Heart left ventricle (tissue), 16 donors: Measurements from ENCODE around the gene HMGCL. TPM values are rescaled to one million over a fixed set of nuclear protein-coding genes. Genes with fewer than 3 reads are reported as not detected.
"Not testable (repeated sequence)": the region's sequence is repeated elsewhere in the genome, so short reads cannot be mapped to it uniquely, and the experiment has no call there.

ENCODE experiments used
- ATAC-seq, 4 donors: fragments of 200-7000 bp; cut with Tn5 transposase; one replicate each; pipeline ENCODE4 v1.9.1; 2020 to 2022; ENCODE audit warnings: moderate library complexity in 4 of 4, mild to moderate bottlenecking in 3 of 4, moderate number of reproducible peaks in 1 of 4
- DNase-seq, 5 donors: peaks; one replicate each; pipeline ENCODE4 v3.0.0-alpha.2; 2020
- H3K27ac ChIP-seq, 12 donors: fragments of 200-600 bp; sonication (generic) in 4 of 12; one replicate each; pipeline versions ENCODE4 v1.5.0 to v1.8.0; 2016 to 2022; ENCODE audit warnings: mild to moderate bottlenecking in 2 of 12
- H3K27me3 ChIP-seq, 9 donors: fragments of 200-600 bp; sonication (generic) in 2 of 9; one replicate each; pipeline versions ENCODE4 v1.5.1 to v1.8.0; 2016 to 2022; ENCODE audit warnings: mild to moderate bottlenecking in 3 of 9
- H3K36me3 ChIP-seq, 9 donors: fragments of 200-600 bp; sonication (generic) in 2 of 9; one replicate each; pipeline versions ENCODE4 v1.5.0 to v1.8.0; 2018 to 2022; ENCODE audit warnings: mild to moderate bottlenecking in 2 of 9
- H3K4me1 ChIP-seq, 12 donors: fragments of 200-600 bp; sonication (generic) in 4 of 12; one replicate each; pipeline versions ENCODE4 v1.5.0 to v1.8.0; 2016 to 2022; ENCODE audit warnings: mild to moderate bottlenecking in 3 of 12
- H3K4me3 ChIP-seq, 12 donors: fragments of 200-600 bp; sonication (generic) in 4 of 12; one replicate each; pipeline versions ENCODE4 v1.5.0 to v1.8.0; 2017 to 2022; ENCODE audit warnings: mild to moderate bottlenecking in 9 of 12, moderate library complexity in 4 of 12
- H3K9me3 ChIP-seq, 12 donors: fragments of 200-600 bp; sonication (generic) in 4 of 12; one replicate each; pipeline versions ENCODE4 v1.5.0 to v1.8.0; 2016 to 2022; ENCODE audit warnings: mild to moderate bottlenecking in 1 of 12
- POLR2A ChIP-seq, 2 donors: fragments of 450-650 bp; IDR thresholded peaks; one replicate each; pipeline ENCODE4 v1.6.1; 2017; ENCODE audit warnings: antibody characterized with exemption in 2 of 2, mild to moderate bottlenecking in 2 of 2, moderate library complexity in 2 of 2
- WGBS, 4 donors: extraction: QIAGEN DNeasy Blood & Tissue Kit in 2 of 4; methylation state at CpG; one replicate each; pipeline versions ENCODE4 v1.1.5 to v1.1.7; 2013 to 2018; 5-methylcytosine and 5-hydroxymethylcytosine counted together
- intact Hi-C, 10 donors: fragments of 100-400 bp; cut with DNase I; formaldehyde crosslinking; loops; one replicate each; pipeline versions ENCODE4 v1.11.1 to v1.14.2; 2022
- polyA plus RNA-seq, 2 donors: library from polyadenylated mRNA; stranded (reverse); fragments of 200-250 nt; gene quantifications; one replicate each; pipeline ENCODE4 v1.2.3, GENCODE V29; 2013
- total RNA-seq, 9 donors: library from RNA; depleted of rRNA in 2 of 9; stranded (reverse); fragments of >200 nt in 2 of 9; fragmentation: NEBNext Ultra II Directional in 3 of 9; extraction: Animal tissue kit (Norgen Biotek cat#: 25700) in 3 of 9; gene quantifications; one replicate each; pipeline versions ENCODE4 v1.1.0 to v1.2.4, GENCODE V29; 2016 to 2023
- TF ChIP-seq, protein P1 (sequence below), 12 donors: fragments of 200-600 bp; sonication (generic) in 4 of 12; IDR thresholded peaks; one replicate each; pipeline versions ENCODE4 v1.5.0 to v1.8.0; 2018 to 2022; ENCODE audit warnings: antibody characterized with exemption in 12 of 12, mild to moderate bottlenecking in 5 of 12
- donor health status: ischemic (EF 13 %, LVEDD 7.1; RV severe dilation, severe dysfunction).
- donor health status: healthy with polysubstance abuse.
- donor health status: DM: no; HTN: yes; CAD: no.
- donor health status: DM: no; HTN: no; CAD: no.
- donor health status: ischemic (EF 25% LVEDD 6.9; RV normal size, moderate dysfunction).
- donor health status: ischemic (EF 25% LVEDD 5.7; RV mildly dilated, moderate dysfunction).
- donor health status: healthy.
- donor health status: DM: yes; HTN: yes; CAD: no.
- donor health status: ischemic (EF 35%, LVEDD 5.7; RV mildly dilated, moderate dysfunction).
- donor health status: nonischemic (EF 11% LVEDD 7.7; RV severe dilation, severe dysfunction).
- donor health status: DM: yes; HTN: yes; CAD: no.
- donor health status: PGD.
- donor health status: ischemic (EF 29% LVEDD 5.4; RV normal size, mild dysfunction).
- donor health status: nonischemic (EF 23%, LVEDD 6.1; RV moderate dilation, normal function).

The HMGCL gene
- total and polyA plus RNA-seq, 11 donors, result 22.0 to 44.3 (median 38.8) TPM

DNA sequence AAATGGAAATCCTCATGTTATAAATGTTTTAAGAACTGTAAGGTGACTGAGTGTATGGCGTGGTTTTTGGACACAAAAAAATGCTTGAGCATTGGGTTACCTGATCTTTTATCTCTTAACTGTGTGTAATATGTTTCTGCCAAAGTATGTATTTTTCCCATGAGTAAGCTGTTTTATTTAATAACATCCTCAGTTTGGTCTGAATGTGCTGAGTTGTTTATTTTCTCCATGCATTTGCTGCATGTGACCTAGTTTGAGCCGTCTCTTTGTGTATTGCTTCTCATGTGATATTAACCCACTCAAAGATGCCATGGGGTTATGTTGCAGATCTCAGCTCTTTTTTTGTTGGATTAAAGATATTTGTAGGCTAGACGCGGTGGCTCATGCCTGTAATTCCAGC lies 40.4 kb downstream of the HMGCL start:
- peak overlapping the region in 1 of 12 donors; percentile 49 for H3K27ac ChIP-seq
- peaks cover 0 to 16% (median 2%) of the 10 kb centered on the region in 12 donors for H3K4me1 ChIP-seq
- 85 to 89% (median 88%) methylated on average over 4 of the region's 4 CpGs for WGBS, 4 donors
- intact Hi-C loops, result no loop called here
- TF ChIP-seq, protein P1, sequence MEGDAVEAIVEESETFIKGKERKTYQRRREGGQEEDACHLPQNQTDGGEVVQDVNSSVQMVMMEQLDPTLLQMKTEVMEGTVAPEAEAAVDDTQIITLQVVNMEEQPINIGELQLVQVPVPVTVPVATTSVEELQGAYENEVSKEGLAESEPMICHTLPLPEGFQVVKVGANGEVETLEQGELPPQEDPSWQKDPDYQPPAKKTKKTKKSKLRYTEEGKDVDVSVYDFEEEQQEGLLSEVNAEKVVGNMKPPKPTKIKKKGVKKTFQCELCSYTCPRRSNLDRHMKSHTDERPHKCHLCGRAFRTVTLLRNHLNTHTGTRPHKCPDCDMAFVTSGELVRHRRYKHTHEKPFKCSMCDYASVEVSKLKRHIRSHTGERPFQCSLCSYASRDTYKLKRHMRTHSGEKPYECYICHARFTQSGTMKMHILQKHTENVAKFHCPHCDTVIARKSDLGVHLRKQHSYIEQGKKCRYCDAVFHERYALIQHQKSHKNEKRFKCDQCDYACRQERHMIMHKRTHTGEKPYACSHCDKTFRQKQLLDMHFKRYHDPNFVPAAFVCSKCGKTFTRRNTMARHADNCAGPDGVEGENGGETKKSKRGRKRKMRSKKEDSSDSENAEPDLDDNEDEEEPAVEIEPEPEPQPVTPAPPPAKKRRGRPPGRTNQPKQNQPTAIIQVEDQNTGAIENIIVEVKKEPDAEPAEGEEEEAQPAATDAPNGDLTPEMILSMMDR (IDR thresholded peaks at IDR 0.05), result no peak
- TF ChIP-seq POLR2A (IDR thresholded peaks at IDR 0.05), result no peak
- H3K36me3 ChIP-seq, result peaks cover 0 to 94% (median 75%) of the 10 kb centered on the region in 9 donors
- ATAC-seq (no peak), DNase-seq (no peak)
- H3K9me3 ChIP-seq, result no peaks in the 10 kb centered on the region
- no peaks in the 10 kb centered on the region for H3K27me3 ChIP-seq
- no peak overlapping the region for H3K4me3 ChIP-seq

DNA sequence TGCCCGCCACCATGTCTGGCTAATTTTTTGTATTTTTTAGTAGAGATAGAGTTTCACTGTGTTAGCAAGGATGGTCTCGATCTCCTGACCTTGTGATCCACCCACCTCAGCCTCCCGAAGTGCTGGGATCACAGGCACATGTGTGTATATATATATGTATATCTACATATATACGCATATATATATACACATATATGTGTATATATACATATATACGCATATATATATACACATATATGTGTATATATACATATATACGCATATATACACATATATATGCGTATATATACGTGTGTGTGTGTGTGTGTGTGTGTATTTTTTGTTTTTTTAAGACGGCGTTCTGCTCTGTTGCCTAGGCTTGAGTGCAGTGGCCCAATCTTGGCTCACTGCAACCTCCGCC lies 42.1 kb downstream of the HMGCL start:
- WGBS, 4 donors, result 93 to 96% (median 94%) methylated on average over 11 of the region's 11 CpGs
- Histone ChIP-seq H3K4me1 (peaks cover 4 to 26% (median 12%) of the 10 kb centered on the region in 12 donors), H3K36me3 (peaks cover 0 to 86% (median 69%) of the 10 kb centered on the region in 9 donors)
- H3K27ac ChIP-seq, H3K9me3 ChIP-seq, ATAC-seq, intact Hi-C loops, H3K27me3 ChIP-seq, H3K4me3 ChIP-seq, DNase-seq: not testable (repeated sequence)

DNA sequence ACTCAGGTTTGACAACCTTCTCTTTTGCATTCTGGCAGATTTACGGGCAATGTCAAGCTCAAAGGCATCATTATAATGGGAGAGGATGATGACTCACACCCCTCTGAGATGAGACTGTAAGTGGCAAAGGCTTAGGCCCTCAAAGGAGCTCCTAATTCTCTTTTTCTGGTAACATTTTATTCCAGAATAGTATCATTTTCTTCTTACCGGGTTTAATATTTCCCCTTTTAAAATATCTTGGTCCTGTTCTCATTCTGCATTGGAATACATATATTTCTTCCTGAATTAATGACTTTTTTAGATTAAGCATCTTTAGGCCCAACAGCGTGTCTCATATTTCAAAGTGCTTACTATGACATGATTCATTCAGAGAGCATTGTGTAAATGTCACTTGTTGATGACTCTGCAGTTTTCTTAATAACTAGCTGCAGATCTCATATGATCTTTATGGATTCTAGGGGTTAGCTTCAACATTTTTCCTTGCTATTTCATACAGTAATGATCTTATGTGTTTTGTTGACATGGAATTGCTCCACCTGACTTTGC lies 45.3 kb downstream of the HMGCL start:
- Histone ChIP-seq H3K36me3 (peaks cover 0 to 54% (median 39%) of the 10 kb centered on the region in 9 donors), H3K27me3 (no peaks in the 10 kb centered on the region), H3K27ac (no peak overlapping the region), H3K4me1 (peaks cover 4 to 39% (median 23%) of the 10 kb centered on the region in 12 donors), H3K4me3 (peak overlapping the region in 4 of 12 donors; percentile 93 to 99 (median 96)), H3K9me3 (no peaks in the 10 kb centered on the region)
- 77 to 87% (median 82%) methylated on average over 3 of the region's 3 CpGs for whole genome bisulfite sequencing, 4 donors
- TF ChIP-seq POLR2A (IDR thresholded peaks at IDR 0.05), result no peak
- TF ChIP-seq, protein P1 (IDR thresholded peaks at IDR 0.05), result no peak
- DNase-seq, result no peak
- intact Hi-C loops, result loop anchor here in 6 of 10 donors (5.0 to 10.0 kb wide), 4 partner anchors 45 to 135 kb away; partner anchors contain the start of genes FUCA1 (in 4 of the 6), CNR2 (in 1 of the 6) and HMGCL (in 1 of the 6)
- no peak for ATAC-seq

DNA sequence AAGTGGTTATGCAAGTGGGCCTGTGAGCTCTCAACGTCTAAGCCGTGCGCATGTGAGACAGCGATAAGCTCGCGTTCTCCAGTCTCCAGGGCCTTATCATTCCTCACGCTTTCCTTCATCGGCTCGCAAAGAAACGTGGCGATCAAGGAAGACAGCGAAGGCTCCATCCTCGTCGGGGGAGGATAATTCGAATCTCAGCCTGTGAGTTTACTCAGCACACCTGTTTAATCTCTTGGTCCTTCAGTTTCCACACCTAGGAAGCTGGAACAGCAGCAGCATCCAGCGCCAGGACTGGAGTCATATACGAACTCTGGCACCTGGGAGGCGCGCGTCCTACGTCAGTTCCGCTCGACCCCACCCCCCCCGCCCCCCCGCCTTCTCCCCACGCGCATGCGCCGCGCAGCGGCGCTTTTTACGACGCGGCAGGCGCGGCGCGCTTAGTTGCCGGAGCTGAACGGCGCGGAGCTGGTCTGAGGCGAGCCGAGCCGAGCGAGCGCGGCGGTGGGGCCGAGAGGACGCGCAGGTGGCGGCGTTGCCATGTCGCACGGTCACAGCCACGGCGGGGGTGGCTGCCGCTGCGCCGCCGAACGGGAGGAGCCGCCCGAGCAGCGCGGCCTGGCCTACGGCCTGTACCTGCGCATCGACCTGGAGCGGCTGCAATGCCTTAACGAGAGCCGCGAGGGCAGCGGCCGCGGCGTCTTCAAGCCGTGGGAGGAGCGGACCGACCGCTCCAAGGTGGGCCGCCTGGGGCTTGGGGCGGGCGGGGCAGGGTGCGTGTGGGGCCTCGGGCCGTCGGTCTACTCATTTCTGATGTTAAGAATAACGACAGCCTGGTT lies 47.0 kb downstream of the HMGCL start, which contains the start of gene PITHD1:
TSS of gene PITHD1 (plus strand) at position 440 of the 836 bp plus-strand sequence. CDS start at position 538, 98 bp downstream.
- 0 to 1% (median 0%) methylated on average over 32 to 91 of the region's 91 CpGs for WGBS, 4 donors
- no peaks in the 10 kb centered on the region for H3K27me3 ChIP-seq
- TF ChIP-seq, protein P1 (IDR thresholded peaks at IDR 0.05), result no peak
- peak; percentile 83 to 89 for TF ChIP-seq POLR2A (IDR thresholded peaks at IDR 0.05)
- peaks cover 0 to 38% (median 27%) of the 10 kb centered on the region in 9 donors for H3K36me3 ChIP-seq
- peak within 1 kb of the TSS; percentile 66 to 100 (median 93) for H3K4me3 ChIP-seq
- peak within 1 kb of the TSS; percentile 7 to 97 (median 89) for H3K27ac ChIP-seq
- H3K9me3 ChIP-seq, result no peaks in the 10 kb centered on the region
- intact Hi-C loops, result loop anchor here in 6 of 10 donors (5.0 to 10.0 kb wide), 4 partner anchors 47 to 137 kb away; partner anchors contain the start of genes FUCA1 (in 4 of the 6), CNR2 (in 1 of the 6) and HMGCL (in 1 of the 6)
- peaks cover 4 to 44% (median 30%) of the 10 kb centered on the region in 12 donors for H3K4me1 ChIP-seq
- DNase-seq (peak; percentile 78 to 90 (median 82)), ATAC-seq (peak; percentile 87 to 94 (median 90))
